ENCODE results near the gene SNX9. TPM values are rescaled to one million over a fixed set of nuclear protein-coding genes. Genes with fewer than 3 reads are reported as not detected.

SNX9 gene
- total RNA-seq, 1 experiment from 2014 or later, result 31.3 TPM

GRCh38 chr6:157909282-157909664 is 86.2 kb downstream of the SNX9 start:
- Mint-ChIP-seq H3K4me3 (no peak overlapping the region), H3K36me3 (ENCODE audit: insufficient read depth in 1 of 3, low read depth in 3 of 3) (peaks cover 17 to 55% (median 44%) of the 10 kb centered on the region in 3 experiments), H3K4me1 (peaks cover 28 to 40% of the 10 kb centered on the region in 2 experiments), H3K9me3 (peaks cover 0 to 1% of the 10 kb centered on the region in 2 experiments; a peak in 1 of 5 replicates), H3K27me3 (ENCODE audit: low read depth) (no peaks in the 10 kb centered on the region), H3K27ac (no peak overlapping the region)
- Histone ChIP-seq H4K91ac (ENCODE audit: insufficient read length, low read depth, low read length) (no peak overlapping the region), H3K27me3 (ENCODE audit: insufficient read depth, low read length) (no peaks in the 10 kb centered on the region; the same call in 1 of the 2 replicates), H3K4ac (ENCODE audit: low read depth, low read length) (no peak overlapping the region), H2AK5ac (ENCODE audit: insufficient read length, low read length) (no peak overlapping the region), H3K9me3 (ENCODE audit: control insufficient read depth, low read depth, low read length) (no peaks in the 10 kb centered on the region), H3K79me1 (ENCODE audit: insufficient read depth, low read depth, low read length, poor library complexity, severe bottlenecking) (no peaks in the 10 kb centered on the region), H3K27ac (ENCODE audit: insufficient read length, low read depth, low read length) (no peak overlapping the region), H3K14ac (ENCODE audit: insufficient read depth, low read length) (no peak overlapping the region), H3K56ac (ENCODE audit: insufficient read length, low read depth, low read length) (no peak overlapping the region), H2BK20ac (ENCODE audit: low read depth, low read length, poor library complexity, severe bottlenecking) (no peak overlapping the region), H2AFZ (ENCODE audit: low read length) (no peak overlapping the region), H4K20me1 (ENCODE audit: control insufficient read depth, insufficient read depth, insufficient read length) (no peaks in the 10 kb centered on the region), H2BK12ac (ENCODE audit: insufficient read length, low read depth, low read length) (no peak overlapping the region), H3K4me2 (ENCODE audit: insufficient read depth, insufficient read length, low read length) (no peak overlapping the region), H2BK5ac (ENCODE audit: insufficient read length, low read length) (no peak overlapping the region), H2BK15ac (ENCODE audit: low read depth, low read length) (no peak overlapping the region), H3T11ph (ENCODE audit: low read length) (no peak overlapping the region), H3K9ac (ENCODE audit: extremely low read depth, insufficient read length, low read length) (no peak overlapping the region), H4K8ac (replicated peaks; ENCODE audit: insufficient read length, low read depth, low read length) (no peak overlapping the region), H3K4me1 (ENCODE audit: insufficient read depth, low read length) (peaks cover 4% of the 10 kb centered on the region), H3K23ac (ENCODE audit: insufficient read length, low read depth, low read length) (no peak overlapping the region), H2BK120ac (ENCODE audit: low read depth, low read length, poor library complexity, severe bottlenecking) (no peak overlapping the region), H3K18ac (ENCODE audit: insufficient read length, low read depth, low read length) (no peak overlapping the region), H3K23me2 (ENCODE audit: insufficient read length, low read depth, low read length, poor library complexity, severe bottlenecking) (no peaks in the 10 kb centered on the region), H3K79me2 (ENCODE audit: insufficient read depth, low read length) (no peaks in the 10 kb centered on the region), H4K5ac (ENCODE audit: insufficient read length, low read depth, low read length) (no peak overlapping the region)
- no CpG with 5 or more reads among the region's 3 CpGs for WGBS (ENCODE audit: extremely low coverage, insufficient read length, low lambda C conversion rate)
- TF ChIP-seq CTCF (conservative IDR thresholded peaks at IDR 0.05), result no peak
- DNase-seq, result no peak

Data from H9 (cell line).